K562 (cell line): ENCODE results near the gene UBE2M. TPM values are rescaled to one million over a fixed set of nuclear protein-coding genes. Genes with fewer than 3 reads are reported as not detected.

ENCODE experiments used
- ARHGAP35 ChIP-seq: fragments of 450-650 bp; IDR thresholded peaks from 2 replicates; pipeline ENCODE4 v1.6.1; 2018; ENCODE audit not compliant: partially characterized antibody
- ARID3B ChIP-seq: fragments of 250-450 bp; sonication (Bioruptor Pico); IDR thresholded peaks from 2 replicates; pipeline ENCODE4 v1.4.0; 2020; ENCODE audit warnings: borderline replicate concordance
- CHD2 ChIP-seq: IDR thresholded peaks from 2 replicates; pipeline ENCODE4 v1.6.1; 2011; ENCODE audit warnings: low read depth, low read length
- ETV5 ChIP-seq: sonication (generic); formaldehyde crosslinking; IDR thresholded peaks from 2 replicates; pipeline ENCODE4 v1.4.0; 2020; ENCODE audit warnings: low read depth, mild to moderate bottlenecking, missing genetic modification reagents
- MECOM ChIP-seq: fragments of 250-450 bp; sonication (Bioruptor Pico); IDR thresholded peaks from 2 replicates; pipeline ENCODE4 v1.8.0; 2022; ENCODE audit warnings: inconsistent platforms
- NFIC ChIP-seq: fragments of 450-650 bp; IDR thresholded peaks from 2 replicates; pipeline ENCODE4 v1.6.1; 2017; ENCODE audit warnings: mild to moderate bottlenecking, inconsistent platforms
- NFRKB ChIP-seq: fragments of 450-650 bp; IDR thresholded peaks from 2 replicates; pipeline ENCODE4 v1.6.1; 2016; ENCODE audit warnings: low read depth
- NFYB ChIP-seq: IDR thresholded peaks from 2 replicates; pipeline ENCODE4 v1.6.1; 2011; ENCODE audit warnings: mild to moderate bottlenecking, moderate library complexity; ENCODE audit not compliant: insufficient read length; ENCODE audit errors: extremely low read depth
- PCBP2 ChIP-seq: fragments of 200-400 bp; formaldehyde crosslinking; IDR thresholded peaks from 2 replicates; pipeline ENCODE4 v1.6.1; 2018; ENCODE audit warnings: low read length, low read depth, mild to moderate bottlenecking, moderate library complexity; ENCODE audit not compliant: poor library complexity, severe bottlenecking
- RBM25 ChIP-seq: fragments of 200-400 bp; formaldehyde crosslinking; IDR thresholded peaks from 2 replicates; pipeline ENCODE4 v1.6.1; 2018; ENCODE audit warnings: low read length, low read depth, moderate library complexity; ENCODE audit not compliant: severe bottlenecking
- SP1 ChIP-seq: sonication (generic); formaldehyde crosslinking; IDR thresholded peaks from 2 replicates; pipeline ENCODE4 v1.8.1; 2022; ENCODE audit warnings: mild to moderate bottlenecking, missing genetic modification reagents
- XRCC5 ChIP-seq: fragments of 200-400 bp; formaldehyde crosslinking; IDR thresholded peaks from 2 replicates; pipeline ENCODE4 v1.6.1; 2017; ENCODE audit warnings: low read depth, mild to moderate bottlenecking, low read length
- ZBTB1 ChIP-seq: sonication (generic); formaldehyde crosslinking; IDR thresholded peaks from 2 replicates; pipeline ENCODE4 v1.8.1; 2023; ENCODE audit warnings: missing genetic modification reagents, low read depth, mild to moderate bottlenecking, borderline replicate concordance
- ZNF165 ChIP-seq: fragments of 250-450 bp; sonication (Bioruptor Pico); IDR thresholded peaks from 2 replicates; pipeline ENCODE4 v1.4.0; 2020; ENCODE audit warnings: borderline replicate concordance
- ZNF174 ChIP-seq: fragments of 250-450 bp; sonication (Bioruptor Pico); IDR thresholded peaks from 2 replicates; pipeline ENCODE4 v1.4.0; 2020; ENCODE audit warnings: mild to moderate bottlenecking
- ZNF184 ChIP-seq: sonication (generic); formaldehyde crosslinking; IDR thresholded peaks from 2 replicates; pipeline ENCODE4 v1.5.0; 2020; ENCODE audit warnings: missing genetic modification reagents
- ZNF239 ChIP-seq: fragments of 250-450 bp; sonication (Bioruptor Pico); IDR thresholded peaks from 2 replicates; pipeline ENCODE4 v1.4.0; 2020; ENCODE audit warnings: mild to moderate bottlenecking
- ZNF274 ChIP-seq: IDR thresholded peaks from 2 replicates; pipeline ENCODE4 v1.6.1; 2011; ENCODE audit warnings: low read depth, mild to moderate bottlenecking, low read length, moderate library complexity, borderline replicate concordance
- ZNF282 ChIP-seq: sonication (generic); formaldehyde crosslinking; IDR thresholded peaks from 2 replicates; pipeline ENCODE4 v1.8.1; 2023; ENCODE audit warnings: missing genetic modification reagents
- ZNF408 ChIP-seq: fragments of 250-450 bp; sonication (Bioruptor Pico); IDR thresholded peaks from 2 replicates; pipeline ENCODE4 v1.4.0; 2020; ENCODE audit warnings: low read depth, mild to moderate bottlenecking, moderate library complexity
- ZNF444 ChIP-seq: fragments of 250-450 bp; sonication (Bioruptor Pico); IDR thresholded peaks from 2 replicates; pipeline ENCODE4 v1.4.0; 2020; ENCODE audit warnings: mild to moderate bottlenecking, moderate library complexity
- ZNF644 ChIP-seq: fragments of 200-800 bp; sonication (Bioruptor generic); IDR thresholded peaks from 2 replicates; pipeline ENCODE4 v1.6.1; 2016; ENCODE audit warnings: low read depth, missing genetic modification characterization, missing compliant biosample characterization
- polyA plus RNA-seq, 8 experiments: library from polyadenylated mRNA; depleted of rRNA in 4 of 8; stranded (reverse) in 5 of 8; unstranded in 3 of 8; fragments of >200 nt; fragmentation: Nextera tagmentation in 2 of 8; fragmentation: Illumina TruSeq in 1 of 8; extraction: Ambion mirVana in 2 of 8; extraction: Trizol in 1 of 8; gene quantifications; 2 replicates each; pipeline versions ENCODE4 v1.2.1 to v1.2.3, GENCODE V29; 2011 to 2014; ENCODE audit warnings: inconsistent platforms in 1 of 8, missing spikeins in 1 of 8
- total RNA-seq, 7 experiments: library from RNA; depleted of rRNA in 6 of 7; stranded (reverse); fragments of >200 nt in 6 of 7; fragmentation: Illumina TruSeq in 2 of 7; extraction: Trizol in 2 of 7; gene quantifications; 2 replicates each; pipeline versions ENCODE4 v1.2.1 to v1.2.3, GENCODE V29; 2011 to 2021; ENCODE audit warnings: low replicate concordance in 1 of 7
- TF ChIP-seq, protein P1 (sequence below): fragments of 450-650 bp; conservative IDR thresholded peaks from 2 replicates; pipeline ENCODE4 v1.6.1; 2016; ENCODE audit warnings: missing genetic modification characterization, low read depth, mild to moderate bottlenecking, control low read depth, missing compliant biosample characterization
- TF ChIP-seq, protein P2 (sequence below): fragments of 250-450 bp; sonication (Bioruptor Pico); IDR thresholded peaks from 2 replicates; pipeline ENCODE4 v1.4.0; 2020; ENCODE audit warnings: mild to moderate bottlenecking, moderate library complexity, borderline replicate concordance

The UBE2M gene
- total and polyA plus RNA-seq, 9 of the 15 experiments (the other 6 are each of a cell fraction or from before 2014, with no cell fraction given): 0.92 to 163 (median 85.7) TPM

GRCh38 chr19:58554494-58555368 lies 3.7 kb downstream of the UBE2M start, which contains the start of gene CHMP2A (continued):
- TF ChIP-seq ARID3B (CRISPR knock-in tag): no peak
- TF ChIP-seq ZNF274: no peak
- no peak for TF ChIP-seq RBM25
- TF ChIP-seq ZNF239 (CRISPR knock-in tag): no peak
- TF ChIP-seq ZNF444 (CRISPR knock-in tag): no peak
- TF ChIP-seq, protein P1, sequence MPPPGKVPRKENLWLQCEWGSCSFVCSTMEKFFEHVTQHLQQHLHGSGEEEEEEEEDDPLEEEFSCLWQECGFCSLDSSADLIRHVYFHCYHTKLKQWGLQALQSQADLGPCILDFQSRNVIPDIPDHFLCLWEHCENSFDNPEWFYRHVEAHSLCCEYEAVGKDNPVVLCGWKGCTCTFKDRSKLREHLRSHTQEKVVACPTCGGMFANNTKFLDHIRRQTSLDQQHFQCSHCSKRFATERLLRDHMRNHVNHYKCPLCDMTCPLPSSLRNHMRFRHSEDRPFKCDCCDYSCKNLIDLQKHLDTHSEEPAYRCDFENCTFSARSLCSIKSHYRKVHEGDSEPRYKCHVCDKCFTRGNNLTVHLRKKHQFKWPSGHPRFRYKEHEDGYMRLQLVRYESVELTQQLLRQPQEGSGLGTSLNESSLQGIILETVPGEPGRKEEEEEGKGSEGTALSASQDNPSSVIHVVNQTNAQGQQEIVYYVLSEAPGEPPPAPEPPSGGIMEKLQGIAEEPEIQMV (tag): no peak
- no peak for TF ChIP-seq MECOM (CRISPR knock-in tag)
- no peak for TF ChIP-seq XRCC5
- TF ChIP-seq ZBTB1: no peak
- TF ChIP-seq ZNF408 (CRISPR knock-in tag): no peak
- TF ChIP-seq ZNF644 (tag): peak; percentile 55; the same call in 1 of the 2 replicates
- TF ChIP-seq SP1 (CRISPR knock-in tag): peak; percentile 71
- TF ChIP-seq, protein P2, sequence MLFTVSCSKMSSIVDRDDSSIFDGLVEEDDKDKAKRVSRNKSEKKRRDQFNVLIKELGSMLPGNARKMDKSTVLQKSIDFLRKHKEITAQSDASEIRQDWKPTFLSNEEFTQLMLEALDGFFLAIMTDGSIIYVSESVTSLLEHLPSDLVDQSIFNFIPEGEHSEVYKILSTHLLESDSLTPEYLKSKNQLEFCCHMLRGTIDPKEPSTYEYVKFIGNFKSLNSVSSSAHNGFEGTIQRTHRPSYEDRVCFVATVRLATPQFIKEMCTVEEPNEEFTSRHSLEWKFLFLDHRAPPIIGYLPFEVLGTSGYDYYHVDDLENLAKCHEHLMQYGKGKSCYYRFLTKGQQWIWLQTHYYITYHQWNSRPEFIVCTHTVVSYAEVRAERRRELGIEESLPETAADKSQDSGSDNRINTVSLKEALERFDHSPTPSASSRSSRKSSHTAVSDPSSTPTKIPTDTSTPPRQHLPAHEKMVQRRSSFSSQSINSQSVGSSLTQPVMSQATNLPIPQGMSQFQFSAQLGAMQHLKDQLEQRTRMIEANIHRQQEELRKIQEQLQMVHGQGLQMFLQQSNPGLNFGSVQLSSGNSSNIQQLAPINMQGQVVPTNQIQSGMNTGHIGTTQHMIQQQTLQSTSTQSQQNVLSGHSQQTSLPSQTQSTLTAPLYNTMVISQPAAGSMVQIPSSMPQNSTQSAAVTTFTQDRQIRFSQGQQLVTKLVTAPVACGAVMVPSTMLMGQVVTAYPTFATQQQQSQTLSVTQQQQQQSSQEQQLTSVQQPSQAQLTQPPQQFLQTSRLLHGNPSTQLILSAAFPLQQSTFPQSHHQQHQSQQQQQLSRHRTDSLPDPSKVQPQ: no peak
- no peak; the same call in 1 of the 2 replicates for TF ChIP-seq ZNF165 (CRISPR knock-in tag)
- TF ChIP-seq ETV5 (CRISPR knock-in tag): peak; percentile 60; the same call in 1 of the 2 replicates
- TF ChIP-seq PCBP2: no peak
- TF ChIP-seq ARHGAP35: no peak
- no peak for TF ChIP-seq ZNF174
- no peak; the same call in 1 of the 2 replicates for TF ChIP-seq CHD2
- TF ChIP-seq NFYB: no peak
- no peak for TF ChIP-seq ZNF282 (CRISPR knock-in tag)
- no peak for TF ChIP-seq ZNF184
- no peak for TF ChIP-seq NFRKB
- no peak for TF ChIP-seq NFIC
